HL-60 (cell line): ENCODE results near the gene TRERF1.

Experiments used
- DNase-seq, 2 experiments: peaks; one replicate each; pipeline ENCODE4 v3.0.0-alpha.2; 2010 to 2020; ENCODE audit warnings: low read depth in 1 of 2, low spot score in 1 of 2
- H3K27ac ChIP-seq: fragments of 250-450 bp; sonication (Bioruptor Pico); replicated peaks from 2 replicates; pipeline ENCODE4 v1.5.1; 2020; ENCODE audit warnings: mild to moderate bottlenecking, moderate library complexity
- H3K27me3 ChIP-seq: fragments of 250-450 bp; sonication (Bioruptor Pico); 2 replicates; pipeline ENCODE4 v1.5.1; 2021; ENCODE audit warnings: mild to moderate bottlenecking, moderate library complexity; ENCODE audit not compliant: insufficient read depth, poor library complexity, severe bottlenecking
- H3K4me3 ChIP-seq: replicated peaks from 2 replicates; pipeline ENCODE4 v1.5.1; 2011; ENCODE audit warnings: mild to moderate bottlenecking, control low read depth, low read length; ENCODE audit not compliant: insufficient read depth
- CTCF ChIP-seq: IDR thresholded peaks from one replicate; pipeline ENCODE4 v1.5.1; 2011; ENCODE audit warnings: low read length, control low read depth, inconsistent platforms; ENCODE audit not compliant: insufficient read depth
- GABPA ChIP-seq: IDR thresholded peaks from 2 replicates; pipeline ENCODE4 v1.6.1; 2012; ENCODE audit warnings: low read depth
- POLR2AphosphoS5 ChIP-seq: IDR thresholded peaks from 2 replicates; pipeline ENCODE4 v1.6.1; 2012; ENCODE audit warnings: low read depth
- SPI1 ChIP-seq: IDR thresholded peaks from 2 replicates; pipeline ENCODE4 v1.6.1; 2012; ENCODE audit warnings: low read depth, mild to moderate bottlenecking, borderline replicate concordance
- TF ChIP-seq, protein P1 (sequence below): IDR thresholded peaks from 2 replicates; pipeline ENCODE4 v1.6.1; 2012; ENCODE audit warnings: low read depth; ENCODE audit not compliant: insufficient replicate concordance

Gene TRERF1

GRCh38 chr6:42200035-42200434 lies 251.7 kb downstream of the TRERF1 start:
- no peak for DNase-seq
- TF ChIP-seq SPI1 (no peak), POLR2AphosphoS5 (no peak), GABPA (no peak)
- Histone ChIP-seq H3K27ac (no peak overlapping the region), H3K27me3 (no peaks in the 10 kb centered on the region), H3K4me3 (no peak overlapping the region)

DNA sequence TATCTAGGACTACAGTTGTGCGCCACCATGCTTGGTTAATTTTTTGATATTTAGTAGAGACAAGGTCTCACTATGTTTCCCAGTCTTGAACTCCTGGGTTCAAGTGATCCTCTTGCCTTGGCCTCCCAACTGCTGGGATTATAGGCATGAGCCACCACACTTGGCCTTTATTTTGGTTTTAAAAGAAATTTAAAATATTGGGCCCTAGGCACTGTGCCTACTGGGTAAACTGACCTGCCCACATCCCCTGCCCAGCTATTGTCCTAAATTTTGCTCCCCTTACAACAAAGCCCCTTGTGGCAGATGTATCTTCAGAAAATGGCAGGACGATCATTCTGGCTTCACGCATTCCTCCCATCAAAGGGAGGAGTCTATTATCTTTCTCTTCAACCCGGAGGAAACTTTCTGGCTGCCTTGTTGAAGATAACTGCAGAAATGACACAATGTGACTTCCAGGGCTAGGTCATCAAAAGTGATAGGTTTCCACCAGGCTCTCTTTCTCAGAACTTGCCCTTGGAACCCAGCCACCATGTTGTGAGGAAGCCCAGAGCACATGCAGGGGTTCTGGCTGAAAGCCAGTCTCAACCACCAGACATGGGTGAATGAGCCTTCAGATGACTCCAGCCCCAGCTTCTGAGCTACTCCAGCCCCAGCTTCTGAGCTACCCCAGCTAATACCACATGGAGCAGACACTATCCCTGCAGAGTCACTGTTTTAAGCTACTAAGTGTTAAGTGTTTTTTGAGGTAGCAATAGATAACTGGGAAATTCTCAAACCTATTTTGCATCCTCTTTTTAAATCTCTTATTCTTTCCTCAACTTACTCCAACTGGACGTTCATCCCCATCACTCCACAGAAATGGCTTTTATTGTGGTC lies 252.4 kb downstream of the TRERF1 start:
- no peaks in the 10 kb centered on the region for H3K27me3 ChIP-seq
- no peak overlapping the region for H3K4me3 ChIP-seq
- H3K27ac ChIP-seq = no peak overlapping the region
- DNase-seq = no peak
- TF ChIP-seq SPI1 (no peak), POLR2AphosphoS5 (no peak), CTCF (no peak), GABPA (no peak)
- TF ChIP-seq, protein P1, sequence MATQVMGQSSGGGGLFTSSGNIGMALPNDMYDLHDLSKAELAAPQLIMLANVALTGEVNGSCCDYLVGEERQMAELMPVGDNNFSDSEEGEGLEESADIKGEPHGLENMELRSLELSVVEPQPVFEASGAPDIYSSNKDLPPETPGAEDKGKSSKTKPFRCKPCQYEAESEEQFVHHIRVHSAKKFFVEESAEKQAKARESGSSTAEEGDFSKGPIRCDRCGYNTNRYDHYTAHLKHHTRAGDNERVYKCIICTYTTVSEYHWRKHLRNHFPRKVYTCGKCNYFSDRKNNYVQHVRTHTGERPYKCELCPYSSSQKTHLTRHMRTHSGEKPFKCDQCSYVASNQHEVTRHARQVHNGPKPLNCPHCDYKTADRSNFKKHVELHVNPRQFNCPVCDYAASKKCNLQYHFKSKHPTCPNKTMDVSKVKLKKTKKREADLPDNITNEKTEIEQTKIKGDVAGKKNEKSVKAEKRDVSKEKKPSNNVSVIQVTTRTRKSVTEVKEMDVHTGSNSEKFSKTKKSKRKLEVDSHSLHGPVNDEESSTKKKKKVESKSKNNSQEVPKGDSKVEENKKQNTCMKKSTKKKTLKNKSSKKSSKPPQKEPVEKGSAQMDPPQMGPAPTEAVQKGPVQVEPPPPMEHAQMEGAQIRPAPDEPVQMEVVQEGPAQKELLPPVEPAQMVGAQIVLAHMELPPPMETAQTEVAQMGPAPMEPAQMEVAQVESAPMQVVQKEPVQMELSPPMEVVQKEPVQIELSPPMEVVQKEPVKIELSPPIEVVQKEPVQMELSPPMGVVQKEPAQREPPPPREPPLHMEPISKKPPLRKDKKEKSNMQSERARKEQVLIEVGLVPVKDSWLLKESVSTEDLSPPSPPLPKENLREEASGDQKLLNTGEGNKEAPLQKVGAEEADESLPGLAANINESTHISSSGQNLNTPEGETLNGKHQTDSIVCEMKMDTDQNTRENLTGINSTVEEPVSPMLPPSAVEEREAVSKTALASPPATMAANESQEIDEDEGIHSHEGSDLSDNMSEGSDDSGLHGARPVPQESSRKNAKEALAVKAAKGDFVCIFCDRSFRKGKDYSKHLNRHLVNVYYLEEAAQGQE = no peak

- TF ChIP-seq GABPA (no peak), POLR2AphosphoS5 (no peak), SPI1 (no peak), CTCF (no peak)
- TF ChIP-seq, protein P1 = no peak
- no peak overlapping the region for H3K27ac ChIP-seq
Observed at GRCh38 chr6:42197555-42198362, 254.0 kb downstream of the TRERF1 start.

GRCh38 chr6:42195415-42195814 lies 256.3 kb downstream of the TRERF1 start:
- Histone ChIP-seq H3K27me3 (no peaks in the 10 kb centered on the region), H3K4me3 (no peak overlapping the region), H3K27ac (no peak overlapping the region)
- no peak for DNase-seq
- TF ChIP-seq, protein P1 = no peak
- TF ChIP-seq SPI1 (no peak), GABPA (no peak), CTCF (no peak), POLR2AphosphoS5 (no peak)

More at GRCh38 chr6:42197555-42198362, 254.0 kb downstream of the TRERF1 start:
- H3K4me3 ChIP-seq = no peak overlapping the region
- no peaks in the 10 kb centered on the region for H3K27me3 ChIP-seq
- DNase-seq = peak; percentile 14 to 63
